PC-9 (cell line): Measurements from ENCODE around the gene TP53I13.

ENCODE experiments used
- CTCF ChIP-seq: fragments of 200-600 bp; sonication (generic); conservative IDR thresholded peaks from 2 replicates; pipeline ENCODE4 v1.6.1; 2017; ENCODE audit warnings: mixed run types, antibody characterized with exemption, mild to moderate bottlenecking, moderate library complexity
- EZH2 ChIP-seq: fragments of 200-600 bp; sonication (generic); IDR thresholded peaks from 2 replicates; pipeline ENCODE4 v1.8.0; 2017; ENCODE audit warnings: antibody characterized with exemption, low read depth

- no peak for TF ChIP-seq EZH2
- no peak for TF ChIP-seq CTCF
Observed at GRCh38 chr17:29546085-29546484, 22.4 kb upstream of the TP53I13 start.
